ENCODE data around the gene SERTAD3. TPM values are rescaled to one million over a fixed set of nuclear protein-coding genes. Genes with fewer than 3 reads are reported as not detected.

The SERTAD3 gene
- total and polyA plus RNA-seq, 10 of the 15 experiments (the other 5 are each of a cell fraction or from before 2014, with no cell fraction given): 4.2 to 22.4 (median 13.7) TPM

DNA sequence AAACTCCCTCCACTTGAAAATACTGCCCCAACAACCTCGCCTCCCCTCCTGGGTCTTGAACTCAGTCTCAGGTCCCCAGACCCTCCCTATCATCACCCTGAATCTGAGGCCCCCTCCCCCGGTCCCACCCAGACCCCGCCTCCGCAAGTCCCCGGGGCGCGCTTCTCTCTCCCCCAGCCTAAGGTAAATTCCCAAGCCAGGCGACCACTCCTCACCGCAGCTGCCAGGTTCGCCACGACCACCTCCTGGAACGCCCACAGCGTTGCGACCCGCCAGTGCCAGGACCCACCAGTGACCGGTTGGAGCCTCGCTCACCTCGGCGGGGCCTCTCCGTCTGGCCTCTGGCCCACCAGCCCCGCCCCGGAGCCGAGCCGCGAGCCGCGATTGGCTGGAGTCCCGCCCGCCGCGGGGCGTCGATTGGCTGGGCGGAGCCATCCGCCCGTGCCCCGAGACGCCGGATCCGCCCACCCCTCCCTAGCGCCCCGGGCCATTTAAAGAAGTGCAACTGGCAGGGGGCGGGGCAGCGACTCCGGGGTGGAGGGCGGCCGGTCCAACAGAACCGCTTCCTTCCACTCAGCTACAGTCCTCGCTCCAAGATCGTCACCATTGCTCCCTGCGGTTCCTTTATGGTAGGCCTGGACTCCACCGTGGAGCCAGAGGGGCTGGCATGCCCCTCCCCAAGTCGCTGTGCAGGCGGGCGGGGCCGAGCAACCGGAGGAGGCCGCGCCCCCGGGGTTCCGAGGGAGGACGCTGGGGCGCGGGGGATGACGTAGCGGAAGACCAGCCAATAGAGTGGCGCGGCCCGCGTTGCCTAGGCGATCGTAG lies at the start of gene SERTAD3 (continued):
- peak; percentile 94 for TF ChIP-seq CREB1 (IDR thresholded peaks at IDR 0.05; ENCODE audit: low read depth)
- TF ChIP-seq ASH2L (IDR thresholded peaks at IDR 0.05; ENCODE audit: borderline replicate concordance, low read depth): no peak
- TF ChIP-seq, protein P1, sequence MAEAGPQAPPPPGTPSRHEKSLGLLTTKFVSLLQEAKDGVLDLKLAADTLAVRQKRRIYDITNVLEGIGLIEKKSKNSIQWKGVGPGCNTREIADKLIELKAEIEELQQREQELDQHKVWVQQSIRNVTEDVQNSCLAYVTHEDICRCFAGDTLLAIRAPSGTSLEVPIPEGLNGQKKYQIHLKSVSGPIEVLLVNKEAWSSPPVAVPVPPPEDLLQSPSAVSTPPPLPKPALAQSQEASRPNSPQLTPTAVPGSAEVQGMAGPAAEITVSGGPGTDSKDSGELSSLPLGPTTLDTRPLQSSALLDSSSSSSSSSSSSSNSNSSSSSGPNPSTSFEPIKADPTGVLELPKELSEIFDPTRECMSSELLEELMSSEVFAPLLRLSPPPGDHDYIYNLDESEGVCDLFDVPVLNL (IDR thresholded peaks at IDR 0.05; ENCODE audit: low read depth, low read length): peak; percentile 65; the same call in 1 of the 2 replicates
- TF ChIP-seq MYB (IDR thresholded peaks at IDR 0.05; ENCODE audit: borderline replicate concordance, low read depth, low read length): no peak
- peak; percentile 60 to 86 for TF ChIP-seq SRF (IDR thresholded peaks at IDR 0.05; ENCODE audit: low read depth in 2 of 2, low read length in 2 of 2)
- TF ChIP-seq, protein P2, sequence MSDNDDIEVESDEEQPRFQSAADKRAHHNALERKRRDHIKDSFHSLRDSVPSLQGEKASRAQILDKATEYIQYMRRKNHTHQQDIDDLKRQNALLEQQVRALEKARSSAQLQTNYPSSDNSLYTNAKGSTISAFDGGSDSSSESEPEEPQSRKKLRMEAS (IDR thresholded peaks at IDR 0.05; ENCODE audit: low read depth, low read length): peak; percentile 44
- TF ChIP-seq, protein P3, sequence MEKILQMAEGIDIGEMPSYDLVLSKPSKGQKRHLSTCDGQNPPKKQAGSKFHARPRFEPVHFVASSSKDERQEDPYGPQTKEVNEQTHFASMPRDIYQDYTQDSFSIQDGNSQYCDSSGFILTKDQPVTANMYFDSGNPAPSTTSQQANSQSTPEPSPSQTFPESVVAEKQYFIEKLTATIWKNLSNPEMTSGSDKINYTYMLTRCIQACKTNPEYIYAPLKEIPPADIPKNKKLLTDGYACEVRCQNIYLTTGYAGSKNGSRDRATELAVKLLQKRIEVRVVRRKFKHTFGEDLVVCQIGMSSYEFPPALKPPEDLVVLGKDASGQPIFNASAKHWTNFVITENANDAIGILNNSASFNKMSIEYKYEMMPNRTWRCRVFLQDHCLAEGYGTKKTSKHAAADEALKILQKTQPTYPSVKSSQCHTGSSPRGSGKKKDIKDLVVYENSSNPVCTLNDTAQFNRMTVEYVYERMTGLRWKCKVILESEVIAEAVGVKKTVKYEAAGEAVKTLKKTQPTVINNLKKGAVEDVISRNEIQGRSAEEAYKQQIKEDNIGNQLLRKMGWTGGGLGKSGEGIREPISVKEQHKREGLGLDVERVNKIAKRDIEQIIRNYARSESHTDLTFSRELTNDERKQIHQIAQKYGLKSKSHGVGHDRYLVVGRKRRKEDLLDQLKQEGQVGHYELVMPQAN (conservative IDR thresholded peaks at IDR 0.05): peak; percentile 97
- TF ChIP-seq MTA2 (IDR thresholded peaks at IDR 0.05; ENCODE audit: low read depth): 0 out of 2 replicates have a peak, but pooled peaks have one; percentile 18
- TF ChIP-seq RB1 (IDR thresholded peaks at IDR 0.05; ENCODE audit: borderline replicate concordance): peak; percentile 15; the same call in 1 of the 2 replicates
- 0 out of 2 replicates have a peak, but pooled peaks have one; percentile 36 for TF ChIP-seq SPI1 (IDR thresholded peaks at IDR 0.05; ENCODE audit: borderline replicate concordance, insufficient read depth, low read depth, low read length)
- TF ChIP-seq, protein P4, sequence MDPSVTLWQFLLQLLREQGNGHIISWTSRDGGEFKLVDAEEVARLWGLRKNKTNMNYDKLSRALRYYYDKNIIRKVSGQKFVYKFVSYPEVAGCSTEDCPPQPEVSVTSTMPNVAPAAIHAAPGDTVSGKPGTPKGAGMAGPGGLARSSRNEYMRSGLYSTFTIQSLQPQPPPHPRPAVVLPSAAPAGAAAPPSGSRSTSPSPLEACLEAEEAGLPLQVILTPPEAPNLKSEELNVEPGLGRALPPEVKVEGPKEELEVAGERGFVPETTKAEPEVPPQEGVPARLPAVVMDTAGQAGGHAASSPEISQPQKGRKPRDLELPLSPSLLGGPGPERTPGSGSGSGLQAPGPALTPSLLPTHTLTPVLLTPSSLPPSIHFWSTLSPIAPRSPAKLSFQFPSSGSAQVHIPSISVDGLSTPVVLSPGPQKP (IDR thresholded peaks at IDR 0.05; ENCODE audit: low read depth, low read length): peak; percentile 23; the same call in 1 of the 2 replicates
- TF ChIP-seq WRNIP1 (IDR thresholded peaks at IDR 0.05; ENCODE audit: borderline replicate concordance, low read depth, low read length): no peak
- peak; percentile 83; the same call in 1 of the 2 replicates for TF ChIP-seq POLR2AphosphoS5 (IDR thresholded peaks at IDR 0.05; ENCODE audit: low read length)
- TF ChIP-seq BACH1 (IDR thresholded peaks at IDR 0.05; ENCODE audit: borderline replicate concordance): peak; percentile 40; the same call in 1 of the 2 replicates
- TF ChIP-seq, protein P5, sequence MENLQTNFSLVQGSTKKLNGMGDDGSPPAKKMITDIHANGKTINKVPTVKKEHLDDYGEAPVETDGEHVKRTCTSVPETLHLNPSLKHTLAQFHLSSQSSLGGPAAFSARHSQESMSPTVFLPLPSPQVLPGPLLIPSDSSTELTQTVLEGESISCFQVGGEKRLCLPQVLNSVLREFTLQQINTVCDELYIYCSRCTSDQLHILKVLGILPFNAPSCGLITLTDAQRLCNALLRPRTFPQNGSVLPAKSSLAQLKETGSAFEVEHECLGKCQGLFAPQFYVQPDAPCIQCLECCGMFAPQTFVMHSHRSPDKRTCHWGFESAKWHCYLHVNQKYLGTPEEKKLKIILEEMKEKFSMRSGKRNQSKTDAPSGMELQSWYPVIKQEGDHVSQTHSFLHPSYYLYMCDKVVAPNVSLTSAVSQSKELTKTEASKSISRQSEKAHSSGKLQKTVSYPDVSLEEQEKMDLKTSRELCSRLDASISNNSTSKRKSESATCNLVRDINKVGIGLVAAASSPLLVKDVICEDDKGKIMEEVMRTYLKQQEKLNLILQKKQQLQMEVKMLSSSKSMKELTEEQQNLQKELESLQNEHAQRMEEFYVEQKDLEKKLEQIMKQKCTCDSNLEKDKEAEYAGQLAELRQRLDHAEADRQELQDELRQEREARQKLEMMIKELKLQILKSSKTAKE (IDR thresholded peaks at IDR 0.05; ENCODE audit: low read depth, poor library complexity, severe bottlenecking): no peak
- peak; percentile 78 for TF ChIP-seq SP1 (IDR thresholded peaks at IDR 0.05; ENCODE audit: low read depth, low read length)
- peak; percentile 56 for TF ChIP-seq GATAD2B (conservative IDR thresholded peaks at IDR 0.05; ENCODE audit: low read depth)
- TF ChIP-seq SMAD5 (IDR thresholded peaks at IDR 0.05; ENCODE audit: low read depth): peak; percentile 50; the same call in 1 of the 2 replicates
- TF ChIP-seq ATF7 (IDR thresholded peaks at IDR 0.05; ENCODE audit: low read depth): peak; percentile 67
- 0 out of 2 replicates have a peak, but pooled peaks have one; percentile 43 for TF ChIP-seq SMARCA5 (IDR thresholded peaks at IDR 0.05)
- peak; percentile 76 for TF ChIP-seq NFYB (IDR thresholded peaks at IDR 0.05; ENCODE audit: insufficient read depth, low read depth, low read length)

Measured in GM12878 (cell line).